ENCODE results near the gene TMEM181. TPM values are rescaled to one million over a fixed set of nuclear protein-coding genes. Genes with fewer than 3 reads are reported as not detected.
"Not testable (repeated sequence)": the region's sequence is repeated elsewhere in the genome, so short reads cannot be mapped to it uniquely, and the experiment has no call there.

The TMEM181 gene
- total RNA-seq, 1 donor, result 13.4 TPM

DNA sequence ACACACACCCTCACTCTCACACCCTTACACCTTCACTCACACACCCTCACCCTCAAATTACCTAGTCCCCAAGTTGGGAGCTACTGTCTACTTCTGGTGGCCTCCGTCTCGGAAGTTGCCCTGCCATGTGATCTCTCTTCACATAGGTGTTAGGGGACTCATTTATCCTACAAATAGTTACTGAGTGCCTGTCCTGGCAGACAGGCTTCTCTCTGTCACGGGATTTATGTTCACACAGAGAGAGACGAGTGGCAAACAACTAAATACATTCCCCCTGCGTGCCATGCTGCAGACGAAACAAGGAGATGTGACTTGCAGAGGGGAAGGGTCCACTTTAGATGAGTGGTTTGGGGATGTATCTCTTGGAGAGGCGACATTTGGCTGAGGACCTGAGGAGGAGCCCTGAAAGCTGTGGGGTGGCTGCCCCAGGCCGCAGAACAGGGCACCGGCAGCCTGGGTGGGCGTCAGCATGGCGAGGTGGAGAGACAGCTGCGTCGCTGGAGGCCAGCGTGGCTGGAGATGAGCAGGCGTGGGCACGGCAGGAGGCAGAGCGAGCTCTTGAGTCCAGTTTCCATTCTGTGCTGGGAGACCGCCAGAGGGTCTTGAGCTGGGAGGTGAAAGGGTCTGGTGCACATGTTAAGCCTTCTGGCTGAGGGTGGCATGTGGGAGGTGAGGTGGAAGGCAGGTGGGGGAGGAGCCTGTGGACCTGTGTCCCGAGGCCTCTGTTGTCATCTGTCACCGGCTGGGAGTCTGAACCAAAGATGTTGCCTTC, 67.5 kb downstream of the TMEM181 start:
- Histone ChIP-seq H3K4me3 (ENCODE audit: low read length) (no peak overlapping the region), H3K4me1 (ENCODE audit: insufficient read depth, low read length) (peaks cover 3% of the 10 kb centered on the region), H3K9me3 (ENCODE audit: low read depth, low read length) (no peaks in the 10 kb centered on the region), H3K27me3 (ENCODE audit: insufficient read depth, low read length) (no peaks in the 10 kb centered on the region)

DNA sequence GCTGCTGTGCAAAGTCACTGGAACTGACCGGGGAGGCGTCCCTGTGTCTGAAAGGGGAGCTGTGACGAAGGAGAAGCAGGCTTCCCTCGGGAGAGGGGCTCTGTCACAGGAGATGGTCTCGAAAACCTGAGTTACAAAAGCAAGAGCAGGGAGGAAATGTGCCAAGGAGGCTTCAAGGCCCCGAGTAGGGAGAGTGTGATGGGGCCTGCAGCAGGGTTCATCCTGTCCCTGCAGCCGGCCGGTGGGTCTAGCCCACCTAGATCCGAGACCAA, 68.0 kb downstream of the TMEM181 start:
- H3K9me3 ChIP-seq (ENCODE audit: low read depth, low read length), result no peaks in the 10 kb centered on the region
- no peak overlapping the region for H3K4me3 ChIP-seq (ENCODE audit: low read length)
- peaks cover 7% of the 10 kb centered on the region for H3K4me1 ChIP-seq (ENCODE audit: insufficient read depth, low read length)
- no peaks in the 10 kb centered on the region for H3K27me3 ChIP-seq (ENCODE audit: insufficient read depth, low read length)

DNA sequence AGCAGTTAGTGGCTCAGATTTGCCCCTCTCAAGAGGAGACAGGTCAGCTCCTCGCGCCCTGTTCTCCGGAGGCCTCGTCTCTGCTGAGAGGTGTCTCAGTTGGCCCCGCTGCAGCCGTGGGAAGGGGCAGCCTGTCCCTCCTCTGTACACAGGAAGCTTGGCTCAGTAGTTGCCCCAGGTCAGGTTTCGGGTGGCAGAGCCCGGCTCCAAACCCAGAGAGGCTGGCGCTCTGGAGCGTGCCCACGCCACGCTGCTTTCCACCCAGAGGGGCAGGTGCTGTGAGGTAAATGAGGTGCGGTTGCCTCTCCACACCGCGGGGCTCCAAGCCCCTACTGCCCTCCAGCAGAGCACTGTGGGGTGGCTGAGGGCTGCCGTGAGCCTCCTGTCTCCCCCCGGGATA, 68.7 kb downstream of the TMEM181 start:
- Histone ChIP-seq H3K27me3 (ENCODE audit: insufficient read depth, low read length) (no peaks in the 10 kb centered on the region), H3K4me1 (ENCODE audit: insufficient read depth, low read length) (peaks cover 7% of the 10 kb centered on the region)

DNA sequence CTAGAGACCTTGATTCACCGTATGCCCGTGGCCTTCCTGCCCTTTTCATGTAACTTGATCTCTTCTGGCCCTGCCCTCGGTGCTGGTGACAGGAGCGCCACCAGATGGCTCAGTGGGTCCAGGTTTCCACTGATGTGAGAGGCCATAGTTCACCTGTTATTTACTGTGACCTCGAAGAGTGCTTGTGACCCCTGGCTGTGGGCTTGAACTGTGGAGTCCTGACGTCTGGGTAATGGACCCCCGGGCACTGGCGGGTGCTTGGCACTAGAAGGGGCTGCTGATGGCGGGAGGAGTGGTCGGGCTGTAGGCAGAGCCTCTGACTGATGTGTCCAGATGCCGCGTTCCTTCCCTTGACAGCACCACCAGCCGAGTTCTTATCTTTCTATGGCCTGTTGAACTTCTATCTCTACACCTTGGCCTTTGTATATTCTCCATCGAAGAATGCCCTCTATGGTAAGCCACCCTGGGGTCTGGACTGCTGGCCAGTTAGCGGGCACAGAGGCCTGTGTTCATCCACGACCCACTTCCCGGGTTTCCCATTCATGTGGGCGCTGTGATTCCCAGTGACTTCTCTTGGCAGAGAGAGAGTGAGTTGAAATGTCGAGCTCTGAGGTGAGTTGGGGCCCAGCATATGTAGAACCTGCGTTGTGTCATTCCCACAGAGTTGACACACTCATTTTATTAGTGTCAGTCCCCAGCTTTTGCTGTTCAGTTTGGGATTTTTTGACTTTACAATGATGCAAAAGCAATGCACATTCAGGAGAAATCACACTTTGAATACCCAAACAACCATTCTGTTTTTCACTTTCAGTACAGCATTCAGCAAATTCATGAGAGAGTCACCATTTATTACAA, 69.7 kb downstream of the TMEM181 start:
- Histone ChIP-seq H3K4me3 (ENCODE audit: low read length) (no peak overlapping the region), H3K4me1 (ENCODE audit: insufficient read depth, low read length) (peaks cover 7% of the 10 kb centered on the region), H3K27me3 (ENCODE audit: insufficient read depth, low read length) (no peaks in the 10 kb centered on the region), H3K9me3 (ENCODE audit: low read depth, low read length) (no peaks in the 10 kb centered on the region)

More for the DNA sequence above, 68.7 kb downstream of the TMEM181 start:
- Histone ChIP-seq H3K4me3 (ENCODE audit: low read length) (no peak overlapping the region), H3K9me3 (ENCODE audit: low read depth, low read length) (no peaks in the 10 kb centered on the region)

DNA sequence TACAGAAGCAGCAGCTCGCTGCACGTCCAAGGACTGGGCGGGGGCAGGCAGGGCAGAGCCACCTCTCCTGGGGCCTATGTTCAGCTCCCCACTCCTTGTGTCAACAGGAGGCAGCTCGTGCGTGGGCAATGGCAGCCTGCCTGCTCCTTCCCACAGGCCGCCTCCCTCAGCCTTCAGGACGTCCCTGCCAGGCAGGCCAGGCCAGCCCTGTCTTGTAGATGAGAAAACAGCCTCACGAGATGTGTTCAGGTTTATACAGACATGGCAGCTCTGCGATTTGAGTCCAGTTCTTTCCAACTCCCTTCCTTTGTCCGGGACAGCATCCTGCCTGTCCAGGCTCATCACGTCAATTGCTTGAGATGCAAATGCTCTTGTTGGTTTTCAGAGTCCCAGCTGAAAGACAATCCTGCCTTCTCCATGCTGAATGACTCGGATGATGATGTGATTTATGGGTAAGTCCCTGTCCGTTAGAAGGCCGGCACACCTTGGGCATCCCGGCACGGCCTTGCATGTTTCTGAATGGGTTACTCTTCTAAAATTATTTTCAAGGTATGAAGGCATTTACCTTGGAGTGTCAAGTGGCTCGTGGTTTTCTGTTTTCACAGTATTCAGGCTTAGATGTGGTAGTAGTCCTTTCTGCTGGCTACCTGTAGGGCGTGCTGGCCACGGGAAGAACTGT, 71.2 kb downstream of the TMEM181 start:
- Histone ChIP-seq H3K4me3 (ENCODE audit: low read length) (no peak overlapping the region), H3K9me3 (ENCODE audit: low read depth, low read length) (no peaks in the 10 kb centered on the region), H3K4me1 (ENCODE audit: insufficient read depth, low read length) (peaks cover 14% of the 10 kb centered on the region), H3K27me3 (ENCODE audit: insufficient read depth, low read length) (no peaks in the 10 kb centered on the region)

DNA sequence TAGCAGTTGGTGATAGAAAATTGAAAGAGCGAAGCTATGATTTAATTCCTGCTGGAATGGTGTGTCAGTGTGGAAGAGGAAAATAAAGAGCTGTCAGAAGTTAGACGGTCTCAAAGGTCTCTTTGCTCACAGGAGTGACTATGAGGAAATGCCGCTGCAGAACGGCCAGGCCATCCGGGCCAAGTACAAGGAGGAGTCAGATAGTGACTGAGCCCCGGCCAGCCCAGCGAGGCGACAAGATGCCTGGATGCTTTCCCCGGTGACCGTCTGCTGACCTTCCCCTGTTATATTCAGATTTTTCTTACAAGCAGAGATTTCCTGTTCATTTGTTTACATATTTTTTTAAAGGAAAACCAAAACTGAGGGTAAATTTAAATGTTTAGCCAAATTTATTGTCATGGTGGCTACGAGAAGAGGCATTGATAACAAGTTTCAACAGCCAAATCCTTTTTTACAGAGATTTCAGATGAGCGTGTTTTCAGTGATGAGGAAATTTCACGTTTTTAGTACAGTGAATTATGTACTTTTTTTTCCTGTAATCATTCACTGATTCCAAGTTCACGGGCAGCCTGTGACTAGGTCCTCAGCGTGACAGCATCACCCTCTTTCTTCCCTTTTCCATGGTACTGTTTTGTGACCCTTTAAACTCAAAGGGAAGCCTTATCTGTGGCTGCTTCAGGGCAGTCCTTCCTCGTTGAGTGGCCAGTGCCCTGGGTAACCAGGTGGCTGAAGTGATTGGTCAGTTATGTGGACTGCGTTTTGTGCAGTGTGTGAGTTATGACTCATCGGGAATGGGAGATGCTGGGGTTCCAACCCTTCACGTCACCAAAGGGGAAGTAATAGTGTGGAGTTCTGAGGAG, 72.0 kb downstream of the TMEM181 start:
- Histone ChIP-seq H3K4me3 (ENCODE audit: low read length) (no peak overlapping the region), H3K4me1 (ENCODE audit: insufficient read depth, low read length) (peaks cover 14% of the 10 kb centered on the region), H3K9me3 (ENCODE audit: low read depth, low read length) (no peaks in the 10 kb centered on the region), H3K27me3 (ENCODE audit: insufficient read depth, low read length) (no peaks in the 10 kb centered on the region)

DNA sequence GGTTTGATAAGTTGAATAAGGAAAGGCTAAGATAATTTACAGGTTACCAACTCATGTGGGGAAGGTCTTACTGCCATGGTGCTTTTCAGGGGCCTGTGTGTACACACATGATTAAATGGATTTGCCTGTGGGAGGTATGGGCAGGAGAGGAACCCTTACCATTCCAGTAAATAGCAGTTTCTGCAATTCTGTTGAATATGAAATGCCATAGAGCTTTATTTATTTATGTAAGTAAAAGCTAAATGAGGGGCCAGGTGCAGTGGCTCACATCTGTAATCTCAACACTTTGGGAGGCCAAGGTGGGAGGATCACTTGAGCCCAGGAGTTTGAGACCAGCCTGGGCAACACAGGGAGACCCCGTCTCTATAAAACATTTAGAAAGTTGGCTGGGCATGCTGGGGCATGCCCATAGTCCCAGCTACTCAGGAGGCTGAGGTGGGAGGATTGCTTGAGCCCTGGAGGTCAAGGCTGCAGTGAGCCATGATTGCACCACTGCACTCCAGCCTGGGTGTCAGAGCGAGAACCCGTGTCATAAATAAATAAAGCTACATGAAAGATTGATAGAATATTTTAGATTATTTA, 72.7 kb downstream of the TMEM181 start:
- H3K4me3 ChIP-seq (ENCODE audit: low read length); H3K27me3 ChIP-seq (ENCODE audit: insufficient read depth, low read length); H3K9me3 ChIP-seq (ENCODE audit: low read depth, low read length): not testable (repeated sequence)
- H3K4me1 ChIP-seq (ENCODE audit: insufficient read depth, low read length), result peaks cover 14% of the 10 kb centered on the region

DNA sequence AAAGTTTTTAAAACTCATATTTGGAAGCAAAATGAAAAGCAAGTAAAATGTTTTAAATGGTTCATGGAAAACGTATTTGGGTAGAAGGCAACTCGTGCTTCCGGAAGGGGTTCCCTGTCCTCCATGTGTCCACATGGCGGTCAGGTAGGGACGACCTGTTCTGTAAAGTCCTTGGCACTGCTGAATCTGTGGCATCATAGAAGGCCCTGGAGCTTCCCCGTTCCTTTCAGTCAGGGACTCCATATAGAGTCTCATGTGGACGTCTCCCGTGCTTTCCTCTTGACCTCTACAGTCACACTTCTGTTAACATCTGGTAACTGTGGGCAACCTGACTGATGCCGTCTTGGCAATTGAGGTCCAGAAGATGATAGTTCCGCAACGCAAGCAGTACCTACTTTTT, 73.2 kb downstream of the TMEM181 start:
- Histone ChIP-seq H3K27me3 (ENCODE audit: insufficient read depth, low read length) (no peaks in the 10 kb centered on the region), H3K9me3 (ENCODE audit: low read depth, low read length) (no peaks in the 10 kb centered on the region), H3K4me3 (ENCODE audit: low read length) (no peak overlapping the region), H3K4me1 (ENCODE audit: insufficient read depth, low read length) (peaks cover 14% of the 10 kb centered on the region)

DNA sequence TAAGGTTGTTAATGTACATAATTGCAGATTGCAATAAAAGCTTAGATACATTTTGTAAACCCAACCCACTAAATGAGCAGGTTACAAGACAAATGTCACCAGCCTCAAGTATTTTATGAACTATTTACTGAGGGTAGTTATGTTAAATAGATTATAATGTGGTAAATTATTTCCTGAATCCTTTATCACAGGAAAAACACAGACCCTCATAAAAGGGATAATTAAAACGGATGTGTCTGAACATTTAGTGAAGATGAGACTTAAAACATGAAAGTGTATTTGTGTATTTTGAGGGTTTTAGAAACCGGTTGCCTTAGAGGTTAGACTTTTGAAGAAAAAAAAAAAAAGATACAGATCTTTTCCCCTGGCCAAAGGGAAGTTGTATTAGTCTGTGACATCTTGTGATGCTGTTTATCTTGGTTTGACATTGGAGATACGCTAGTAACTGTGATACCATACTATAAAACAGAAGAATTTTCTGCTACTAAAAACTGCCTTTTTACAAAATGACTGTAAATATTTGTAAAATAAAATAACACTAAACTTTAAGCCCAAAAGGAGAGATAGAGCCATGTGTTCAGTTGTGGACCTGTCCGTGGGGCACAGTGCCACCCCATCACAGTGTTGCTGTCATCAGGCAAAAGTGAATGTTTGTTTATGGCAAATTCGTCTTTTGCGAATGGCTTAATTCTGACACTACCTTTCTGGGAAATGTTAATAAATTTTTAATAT, 75.0 kb downstream of the TMEM181 start:
- Histone ChIP-seq H3K27me3 (ENCODE audit: insufficient read depth, low read length) (no peaks in the 10 kb centered on the region), H3K4me1 (ENCODE audit: insufficient read depth, low read length) (peaks cover 25% of the 10 kb centered on the region), H3K4me3 (ENCODE audit: low read length) (no peak overlapping the region), H3K9me3 (ENCODE audit: low read depth, low read length) (no peaks in the 10 kb centered on the region)

DNA sequence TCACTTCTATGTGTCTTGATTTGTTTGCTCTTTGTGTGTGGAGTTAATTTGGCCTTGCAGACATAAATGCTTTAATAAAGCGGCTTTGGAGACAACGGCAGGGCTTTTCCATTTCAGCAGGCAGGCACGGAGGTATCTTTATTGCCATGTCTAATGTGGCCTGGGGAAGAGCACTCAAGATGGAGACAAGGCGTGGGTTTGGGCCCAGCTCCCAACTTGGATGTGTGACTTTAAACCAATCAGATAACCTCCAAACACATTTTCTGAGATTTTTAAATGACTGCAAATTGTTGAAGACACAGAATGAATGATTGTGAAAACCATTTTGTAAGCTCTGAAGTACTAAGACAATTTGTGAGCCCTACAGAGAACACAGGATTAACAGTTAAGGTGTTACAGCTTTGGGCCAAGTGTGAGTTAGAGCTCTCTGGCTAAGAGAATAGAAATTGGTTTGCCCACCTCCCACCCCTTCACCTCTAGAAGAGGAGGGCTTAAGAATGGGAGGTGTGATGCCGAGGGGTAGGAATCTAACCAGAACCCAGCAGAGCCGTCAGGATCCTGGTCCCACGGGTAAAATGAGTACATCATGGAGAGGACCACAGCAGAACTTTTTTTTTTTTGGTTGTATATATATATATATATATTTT, 75.7 kb downstream of the TMEM181 start:
- Histone ChIP-seq H3K9me3 (ENCODE audit: low read depth, low read length) (no peaks in the 10 kb centered on the region), H3K4me1 (ENCODE audit: insufficient read depth, low read length) (peaks cover 32% of the 10 kb centered on the region), H3K27me3 (ENCODE audit: insufficient read depth, low read length) (no peaks in the 10 kb centered on the region), H3K4me3 (ENCODE audit: low read length) (no peak overlapping the region)

DNA sequence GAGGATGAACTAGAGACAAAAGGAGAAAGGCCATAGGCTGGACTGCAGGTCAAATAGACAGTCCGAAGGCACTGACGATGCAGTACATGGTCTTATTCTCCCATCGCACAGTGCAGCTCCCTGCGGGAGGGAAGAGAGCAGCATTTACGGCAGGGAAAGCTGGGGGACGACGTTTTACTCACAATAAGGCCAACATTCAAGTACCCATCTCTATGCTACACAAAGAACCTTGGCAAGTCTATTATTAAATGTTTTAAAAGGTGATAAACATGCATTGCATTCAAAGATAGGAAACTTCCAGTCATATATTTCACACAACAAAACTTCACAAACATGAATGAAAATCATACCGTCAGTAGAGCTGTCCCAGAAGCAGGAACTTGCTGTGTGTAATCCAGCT, 76.9 kb downstream of the TMEM181 start:
- Histone ChIP-seq H3K27me3 (ENCODE audit: insufficient read depth, low read length) (no peaks in the 10 kb centered on the region), H3K9me3 (ENCODE audit: low read depth, low read length) (no peaks in the 10 kb centered on the region), H3K4me1 (ENCODE audit: insufficient read depth, low read length) (peaks cover 41% of the 10 kb centered on the region), H3K4me3 (ENCODE audit: low read length) (no peak overlapping the region)

DNA sequence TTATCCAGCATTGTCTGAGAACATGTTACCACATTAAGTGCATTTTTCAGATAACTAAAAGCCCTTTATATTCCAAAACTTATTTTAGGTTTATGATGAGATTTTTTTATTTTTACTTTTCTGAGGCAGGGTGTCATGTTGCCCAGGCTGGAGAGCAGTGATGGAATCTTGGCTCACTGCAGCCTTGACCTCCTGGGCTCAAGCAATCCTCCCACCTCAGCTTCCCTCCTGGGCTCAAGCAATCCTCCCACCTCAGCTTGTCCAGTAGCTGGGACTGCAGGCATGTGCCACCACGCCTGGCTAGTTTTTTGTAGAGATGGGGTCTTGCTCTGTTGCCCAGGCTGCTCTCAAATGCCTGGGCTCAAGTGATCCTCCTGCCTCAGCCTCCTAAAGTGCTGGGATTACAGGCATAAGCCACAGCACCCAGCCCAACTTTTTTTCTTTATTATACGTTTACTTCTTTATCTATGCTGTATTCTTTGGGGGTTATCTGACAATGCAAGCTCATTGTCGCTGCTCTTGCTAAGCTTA, 78.5 kb downstream of the TMEM181 start:
- peaks cover 49% of the 10 kb centered on the region for H3K4me1 ChIP-seq (ENCODE audit: insufficient read depth, low read length)

DNA sequence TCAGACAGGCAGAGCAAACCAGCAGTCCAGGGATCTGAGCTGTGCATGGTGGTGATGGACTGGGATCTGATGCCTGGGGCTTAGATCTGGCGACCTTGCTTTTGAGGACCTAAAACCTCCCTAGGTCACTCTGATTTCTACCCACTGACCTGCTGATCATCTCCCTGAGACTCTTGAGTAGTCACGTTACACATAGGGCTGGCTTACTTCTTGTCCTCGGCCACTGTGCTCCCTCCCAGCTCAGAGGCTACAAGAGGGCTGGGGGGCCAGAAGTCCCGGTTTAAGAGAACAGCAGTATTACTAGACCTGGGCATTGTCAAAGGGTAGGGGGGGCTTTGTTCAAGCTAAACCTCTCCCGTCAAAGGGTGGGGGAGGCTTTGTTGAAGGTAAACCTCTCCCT, 79.2 kb downstream of the TMEM181 start:
- Histone ChIP-seq H3K27me3 (ENCODE audit: insufficient read depth, low read length) (no peaks in the 10 kb centered on the region), H3K4me1 (ENCODE audit: insufficient read depth, low read length) (peaks cover 50% of the 10 kb centered on the region), H3K9me3 (ENCODE audit: low read depth, low read length) (no peaks in the 10 kb centered on the region), H3K4me3 (ENCODE audit: low read length) (no peak overlapping the region)

More for the DNA sequence above, 78.5 kb downstream of the TMEM181 start:
- Histone ChIP-seq H3K27me3 (ENCODE audit: insufficient read depth, low read length) (no peaks in the 10 kb centered on the region), H3K4me3 (ENCODE audit: low read length) (no peak overlapping the region), H3K9me3 (ENCODE audit: low read depth, low read length) (no peaks in the 10 kb centered on the region)

Data from mononuclear cell (primary cell).